Fibroblast of the aortic adventitia (primary cell): Measurements from ENCODE around the gene STK24. TPM values are rescaled to one million over a fixed set of nuclear protein-coding genes. Genes with fewer than 3 reads are reported as not detected.

Source experiments
- DNase-seq: peaks from one replicate; pipeline ENCODE4 v3.0.0-alpha.2; 2010; ENCODE audit warnings: low read depth
- H3K4me3 ChIP-seq: 2 replicates; pipeline ENCODE4 v1.5.1; 2011; ENCODE audit warnings: low read depth, mild to moderate bottlenecking, control low read depth, low read length, moderate library complexity
- total RNA-seq: library from RNA; depleted of rRNA; stranded (reverse); fragments of >200 nt; gene quantifications from 2 replicates; pipeline ENCODE4 v1.2.3, GENCODE V29; 2012; ENCODE audit warnings: low replicate concordance
- TF ChIP-seq, protein P1 (sequence below): IDR thresholded peaks from 2 replicates; pipeline ENCODE4 v1.5.1; 2011; ENCODE audit warnings: mild to moderate bottlenecking, low read length, control low read depth, inconsistent platforms; ENCODE audit not compliant: insufficient read depth

The STK24 gene
- total RNA-seq, 1 donor, result 64.0 TPM

DNA sequence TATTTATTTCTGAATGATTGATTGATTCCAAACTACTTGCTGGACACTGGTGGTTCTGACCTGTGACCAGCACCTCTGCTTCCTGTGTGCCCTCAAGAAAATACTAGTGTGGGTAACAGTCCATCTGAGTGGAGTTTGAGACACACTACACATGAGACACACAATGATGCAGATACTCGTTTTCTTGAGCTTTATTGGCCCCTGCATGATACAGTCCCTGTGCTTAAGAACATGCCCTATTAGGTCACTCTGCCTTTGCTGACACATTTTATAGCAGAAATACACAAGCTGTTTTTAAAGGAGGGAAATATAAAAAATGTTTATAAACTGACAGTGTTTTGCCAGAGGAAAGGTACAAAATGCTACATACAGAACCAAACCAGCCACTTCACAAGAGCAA is 126.9 kb downstream of the STK24 start:
- no peak overlapping the region for H3K4me3 ChIP-seq
- TF ChIP-seq, protein P1, sequence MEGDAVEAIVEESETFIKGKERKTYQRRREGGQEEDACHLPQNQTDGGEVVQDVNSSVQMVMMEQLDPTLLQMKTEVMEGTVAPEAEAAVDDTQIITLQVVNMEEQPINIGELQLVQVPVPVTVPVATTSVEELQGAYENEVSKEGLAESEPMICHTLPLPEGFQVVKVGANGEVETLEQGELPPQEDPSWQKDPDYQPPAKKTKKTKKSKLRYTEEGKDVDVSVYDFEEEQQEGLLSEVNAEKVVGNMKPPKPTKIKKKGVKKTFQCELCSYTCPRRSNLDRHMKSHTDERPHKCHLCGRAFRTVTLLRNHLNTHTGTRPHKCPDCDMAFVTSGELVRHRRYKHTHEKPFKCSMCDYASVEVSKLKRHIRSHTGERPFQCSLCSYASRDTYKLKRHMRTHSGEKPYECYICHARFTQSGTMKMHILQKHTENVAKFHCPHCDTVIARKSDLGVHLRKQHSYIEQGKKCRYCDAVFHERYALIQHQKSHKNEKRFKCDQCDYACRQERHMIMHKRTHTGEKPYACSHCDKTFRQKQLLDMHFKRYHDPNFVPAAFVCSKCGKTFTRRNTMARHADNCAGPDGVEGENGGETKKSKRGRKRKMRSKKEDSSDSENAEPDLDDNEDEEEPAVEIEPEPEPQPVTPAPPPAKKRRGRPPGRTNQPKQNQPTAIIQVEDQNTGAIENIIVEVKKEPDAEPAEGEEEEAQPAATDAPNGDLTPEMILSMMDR, result no peak
- no peak for DNase-seq

DNA sequence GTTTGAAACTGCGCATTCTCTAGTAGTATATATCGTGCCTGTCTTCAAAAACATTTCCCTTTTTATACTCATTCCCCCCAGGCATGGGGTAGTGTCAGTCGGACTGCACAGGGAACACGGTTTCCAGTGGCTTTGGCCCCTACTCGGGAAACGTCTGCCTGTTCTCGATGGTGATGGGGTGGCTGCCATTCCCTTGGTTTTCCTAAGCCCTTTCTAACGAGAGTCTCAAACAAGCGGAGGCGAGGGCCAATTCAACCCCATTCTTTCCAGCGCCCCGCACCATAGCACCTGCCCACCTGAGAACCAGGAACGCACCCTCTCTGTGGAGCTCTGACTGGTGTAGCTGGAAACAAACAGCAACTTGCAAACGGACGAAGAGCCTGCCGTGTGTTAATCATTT is 127.6 kb downstream of the STK24 start:
- DNase-seq, result no peak
- H3K4me3 ChIP-seq, result no peak overlapping the region
- TF ChIP-seq, protein P1, result no peak

DNA sequence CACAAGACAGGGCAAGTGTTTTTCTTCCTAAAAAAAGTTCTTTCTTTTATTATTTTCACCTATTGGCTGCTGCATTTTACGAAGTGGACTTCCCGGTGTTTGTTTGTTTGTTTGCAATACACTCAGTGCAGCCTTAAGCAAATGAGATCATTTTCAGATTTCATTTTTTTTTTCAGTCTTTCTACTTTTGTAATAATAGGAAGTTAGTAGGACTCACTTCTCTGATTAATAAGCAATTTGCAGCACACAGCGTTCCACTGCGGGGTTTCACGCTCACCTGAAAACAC is 128.3 kb downstream of the STK24 start:
- DNase-seq, result no peak
- TF ChIP-seq, protein P1, result no peak
- no peak overlapping the region for H3K4me3 ChIP-seq

- H3K4me3 ChIP-seq, result no peak overlapping the region
- TF ChIP-seq, protein P1, result peak; percentile 27
- no peak for DNase-seq
Measured at GRCh38 chr13:98447881-98448641, 128.8 kb downstream of the STK24 start.

- TF ChIP-seq, protein P1, result no peak
- no peak overlapping the region for H3K4me3 ChIP-seq
- no peak for DNase-seq
Measured at GRCh38 chr13:98447130-98447529, 129.8 kb downstream of the STK24 start.

DNA sequence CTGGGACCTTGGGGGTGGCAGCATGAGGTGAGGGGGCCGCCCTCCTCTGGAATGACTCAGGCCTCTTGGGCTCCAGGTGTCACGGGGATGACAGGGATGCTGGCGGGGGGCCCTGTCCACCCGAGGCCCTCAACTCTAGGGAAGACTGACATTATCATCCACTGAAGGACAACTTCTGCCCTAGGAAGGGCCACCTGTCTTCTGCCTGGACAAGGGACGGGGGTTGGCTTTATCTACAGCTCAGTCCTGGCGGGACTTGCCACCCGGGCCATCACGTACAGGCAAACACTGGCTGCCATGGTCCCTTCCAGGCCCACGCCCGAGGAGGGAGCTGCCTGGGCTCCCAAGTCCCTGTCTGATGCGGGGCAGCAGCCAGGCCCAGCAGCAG is 130.7 kb downstream of the STK24 start:
- TF ChIP-seq, protein P1, result no peak
- no peak overlapping the region for H3K4me3 ChIP-seq

More for the DNA sequence above, 130.7 kb downstream of the STK24 start:
- DNase-seq, result no peak
